HG02588 (cell line): ENCODE results near the gene ACTR5.

Source experiments
- ATAC-seq: cut with Tn5 transposase; IDR thresholded peaks from one replicate; pipeline ENCODE4 v1.9.1; 2021; ENCODE audit warnings: mild to moderate bottlenecking, moderate library complexity; ENCODE audit not compliant: unreplicated experiment

Gene ACTR5

GRCh38 chr20:38748097-38748860, at the start of gene ACTR5:
Gene ACTR5 (plus strand): TSS chr20:38748460. CDS start chr20:38748479, 19 bp downstream.
- ATAC-seq = peak; percentile 84

- no peak for ATAC-seq
These were observed 49.7 kb upstream of the ACTR5 start for GRCh38 chr20:38698541-38698940.

DNA sequence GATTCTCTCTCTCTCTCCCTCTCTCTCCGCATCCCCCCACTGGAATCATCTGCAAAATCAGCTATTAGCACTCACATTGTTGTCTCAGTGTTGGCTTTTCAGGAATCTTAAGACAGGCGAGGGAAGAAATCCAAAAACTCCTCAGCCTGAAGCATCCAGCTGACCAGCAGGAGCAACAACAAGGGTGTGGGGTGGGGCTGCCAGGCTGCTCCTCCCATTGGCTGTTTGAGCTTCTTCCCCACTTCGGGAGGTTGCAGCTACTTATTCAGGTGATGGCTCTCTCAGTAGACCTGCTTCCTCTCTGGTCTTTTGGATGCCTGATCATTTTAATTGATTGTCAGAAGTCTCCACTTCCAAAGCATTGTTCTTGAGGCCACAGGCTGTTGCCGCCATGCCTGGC, 48.1 kb upstream of the ACTR5 start:
- ATAC-seq = no peak

- ATAC-seq = no peak
These were observed 47.3 kb upstream of the ACTR5 start for GRCh38 chr20:38700926-38701325.

DNA sequence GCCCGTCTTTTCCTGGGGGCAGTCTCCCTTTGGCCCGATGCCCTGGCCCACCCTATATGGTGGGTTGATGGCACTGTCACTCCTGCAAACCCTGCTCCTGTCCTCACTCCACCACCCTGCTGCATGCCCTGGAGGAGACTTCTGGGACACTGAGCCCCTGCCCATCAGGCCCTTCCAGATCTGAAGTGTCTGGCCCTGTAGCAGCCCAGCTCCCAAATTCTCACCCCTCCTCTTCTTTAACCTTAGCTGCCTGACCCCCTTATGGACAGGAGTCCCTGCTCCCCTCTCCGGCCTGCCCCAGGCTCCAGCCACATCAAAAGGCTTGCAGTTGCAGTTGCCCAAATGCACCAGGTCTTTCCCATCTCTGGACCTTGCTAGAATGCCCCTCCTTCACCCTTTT, 44.7 kb upstream of the ACTR5 start:
- no peak for ATAC-seq

- ATAC-seq = no peak
These were observed 44.1 kb upstream of the ACTR5 start for GRCh38 chr20:38704136-38704535.

DNA sequence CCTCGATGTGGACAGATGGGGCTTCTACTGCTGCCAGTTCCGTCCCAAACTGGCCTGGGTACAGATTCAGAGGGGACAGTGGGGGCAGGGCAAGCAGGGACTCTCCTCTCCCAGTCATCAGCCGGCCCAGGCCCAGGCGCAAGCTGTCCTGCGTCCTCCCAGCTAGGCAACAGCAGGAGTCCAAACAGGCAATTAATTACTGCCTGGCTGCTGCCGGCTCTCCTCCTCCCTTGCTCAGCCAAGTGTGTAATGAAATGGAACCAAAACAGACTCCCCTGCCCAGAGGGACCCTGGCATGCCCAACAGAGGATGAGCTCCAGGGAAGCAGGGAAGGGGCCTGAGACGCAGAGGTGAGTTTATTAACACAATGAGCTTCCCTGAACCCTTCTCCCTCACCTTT, 41.8 kb upstream of the ACTR5 start:
- ATAC-seq = no peak

- no peak for ATAC-seq
These were observed 34.0 kb upstream of the ACTR5 start for GRCh38 chr20:38714308-38714707.

DNA sequence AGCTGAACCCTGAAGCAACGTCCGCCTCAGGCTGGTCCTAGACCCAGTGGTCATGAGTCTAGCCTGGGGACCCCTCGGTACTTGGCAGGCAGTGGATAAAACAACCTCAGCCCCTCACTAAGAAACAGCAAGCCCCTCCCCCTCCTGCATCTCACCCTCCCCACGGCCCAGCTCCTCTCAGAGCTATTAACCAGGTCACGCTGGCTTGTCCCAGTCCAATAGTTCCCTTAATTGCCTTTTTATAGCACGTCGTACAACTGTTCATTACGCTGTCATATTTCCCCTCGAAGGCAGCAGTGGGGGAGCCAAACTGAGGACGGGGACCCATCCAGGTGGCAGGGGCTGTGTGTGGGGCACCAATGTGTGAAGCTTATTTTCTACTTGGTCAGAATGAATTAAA, 32.6 kb upstream of the ACTR5 start:
- ATAC-seq = no peak

GRCh38 chr20:38722683-38723016, 25.6 kb upstream of the ACTR5 start:
- ATAC-seq = no peak

DNA sequence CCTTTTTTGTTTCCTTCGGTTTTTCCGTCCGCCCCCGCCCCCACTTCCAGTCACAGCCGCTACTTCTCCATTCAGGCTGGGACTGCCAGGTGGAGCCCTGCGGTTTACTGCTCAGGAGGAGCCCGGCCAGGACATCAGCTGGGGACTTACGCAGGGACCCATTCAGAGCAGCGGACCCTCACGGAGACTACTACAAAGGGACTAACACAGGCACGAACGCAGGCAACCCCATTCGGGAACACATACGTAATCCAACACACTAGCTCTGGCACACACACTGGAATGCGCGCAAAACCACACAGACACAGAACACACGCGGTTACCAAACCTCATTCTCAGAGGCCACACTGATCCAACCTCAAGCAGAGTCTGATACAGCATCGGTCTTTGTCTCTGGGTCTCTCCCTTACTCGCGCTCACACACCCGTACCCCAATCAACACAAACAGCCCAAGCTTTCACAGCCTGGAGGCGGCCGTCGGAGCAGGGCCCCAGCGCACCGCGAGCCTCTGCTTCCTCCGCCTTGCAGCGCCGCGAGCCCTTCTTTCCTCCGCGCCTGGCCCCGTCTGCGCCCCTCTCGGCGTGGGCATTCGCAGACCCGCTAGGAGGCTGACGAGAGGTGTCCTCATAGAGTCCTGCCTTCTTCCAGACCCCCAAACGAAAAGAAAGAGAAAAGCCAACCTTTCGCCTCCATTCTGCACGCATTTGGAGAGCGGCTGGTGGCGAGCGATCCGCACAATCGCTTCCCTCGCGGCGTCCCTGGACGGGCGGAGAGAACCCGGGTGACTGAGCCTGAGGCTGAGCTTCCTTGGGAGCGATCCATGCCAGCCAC, 25.0 kb upstream of the ACTR5 start:
- ATAC-seq = no peak

- ATAC-seq = no peak
These were observed 24.2 kb upstream of the ACTR5 start, which contains the start of gene SLC32A1 for GRCh38 chr20:38723848-38724625. Gene SLC32A1 (plus strand): TSS chr20:38724486. CDS start chr20:38724725, 239 bp downstream.

DNA sequence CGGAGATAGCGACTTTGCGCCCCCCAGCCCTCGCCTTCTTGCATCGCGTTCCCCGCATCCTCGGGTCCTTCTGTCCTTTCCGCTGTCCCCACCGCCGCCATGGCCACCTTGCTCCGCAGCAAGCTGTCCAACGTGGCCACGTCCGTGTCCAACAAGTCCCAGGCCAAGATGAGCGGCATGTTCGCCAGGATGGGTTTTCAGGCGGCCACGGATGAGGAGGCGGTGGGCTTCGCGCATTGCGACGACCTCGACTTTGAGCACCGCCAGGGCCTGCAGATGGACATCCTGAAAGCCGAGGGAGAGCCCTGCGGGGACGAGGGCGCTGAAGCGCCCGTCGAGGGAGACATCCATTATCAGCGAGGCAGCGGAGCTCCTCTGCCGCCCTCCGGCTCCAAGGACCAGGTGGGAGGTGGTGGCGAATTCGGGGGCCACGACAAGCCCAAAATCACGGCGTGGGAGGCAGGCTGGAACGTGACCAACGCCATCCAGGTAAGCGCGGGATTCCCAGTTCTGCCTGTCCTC, 23.6 kb upstream of the ACTR5 start:
- ATAC-seq = no peak

GRCh38 chr20:38725148-38725901, 22.9 kb upstream of the ACTR5 start:
- no peak for ATAC-seq

- ATAC-seq = no peak
These were observed 22.1 kb upstream of the ACTR5 start for GRCh38 chr20:38725931-38726803.

- no peak for ATAC-seq
These were observed 21.3 kb upstream of the ACTR5 start for GRCh38 chr20:38726804-38727606.

DNA sequence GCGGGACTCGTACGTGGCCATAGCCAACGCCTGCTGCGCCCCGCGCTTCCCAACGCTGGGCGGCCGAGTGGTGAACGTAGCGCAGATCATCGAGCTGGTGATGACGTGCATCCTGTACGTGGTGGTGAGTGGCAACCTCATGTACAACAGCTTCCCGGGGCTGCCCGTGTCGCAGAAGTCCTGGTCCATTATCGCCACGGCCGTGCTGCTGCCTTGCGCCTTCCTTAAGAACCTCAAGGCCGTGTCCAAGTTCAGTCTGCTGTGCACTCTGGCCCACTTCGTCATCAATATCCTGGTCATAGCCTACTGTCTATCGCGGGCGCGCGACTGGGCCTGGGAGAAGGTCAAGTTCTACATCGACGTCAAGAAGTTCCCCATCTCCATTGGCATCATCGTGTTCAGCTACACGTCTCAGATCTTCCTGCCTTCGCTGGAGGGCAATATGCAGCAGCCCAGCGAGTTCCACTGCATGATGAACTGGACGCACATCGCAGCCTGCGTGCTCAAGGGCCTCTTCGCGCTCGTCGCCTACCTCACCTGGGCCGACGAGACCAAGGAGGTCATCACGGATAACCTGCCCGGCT, 20.6 kb upstream of the ACTR5 start:
- ATAC-seq = no peak

DNA sequence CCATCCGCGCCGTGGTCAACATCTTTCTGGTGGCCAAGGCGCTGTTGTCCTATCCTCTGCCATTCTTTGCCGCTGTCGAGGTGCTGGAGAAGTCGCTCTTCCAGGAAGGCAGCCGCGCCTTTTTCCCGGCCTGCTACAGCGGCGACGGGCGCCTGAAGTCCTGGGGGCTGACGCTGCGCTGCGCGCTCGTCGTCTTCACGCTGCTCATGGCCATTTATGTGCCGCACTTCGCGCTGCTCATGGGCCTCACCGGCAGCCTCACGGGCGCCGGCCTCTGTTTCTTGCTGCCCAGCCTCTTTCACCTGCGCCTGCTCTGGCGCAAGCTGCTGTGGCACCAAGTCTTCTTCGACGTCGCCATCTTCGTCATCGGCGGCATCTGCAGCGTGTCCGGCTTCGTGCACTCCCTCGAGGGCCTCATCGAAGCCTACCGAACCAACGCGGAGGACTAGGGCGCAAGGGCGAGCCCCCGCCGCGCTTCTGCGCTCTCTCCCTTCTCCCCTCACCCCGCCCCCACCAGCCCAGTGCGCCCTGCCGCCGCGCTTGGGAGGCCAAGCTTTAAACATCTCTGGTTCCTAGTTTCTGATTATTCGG, 20.0 kb upstream of the ACTR5 start:
- no peak for ATAC-seq
